Heart left ventricle (tissue), 16 donors: ENCODE results near the gene TYMP. TPM values are rescaled to one million over a fixed set of nuclear protein-coding genes. Genes with fewer than 3 reads are reported as not detected.

Experiments
- ATAC-seq, 4 donors: fragments of 200-7000 bp; cut with Tn5 transposase; one replicate each; pipeline ENCODE4 v1.9.1; 2020 to 2022; ENCODE audit warnings: moderate library complexity in 4 of 4, mild to moderate bottlenecking in 3 of 4, moderate number of reproducible peaks in 1 of 4
- DNase-seq, 5 donors: peaks; one replicate each; pipeline ENCODE4 v3.0.0-alpha.2; 2020
- H3K27ac ChIP-seq, 12 donors: fragments of 200-600 bp; sonication (generic) in 4 of 12; one replicate each; pipeline versions ENCODE4 v1.5.0 to v1.8.0; 2016 to 2022; ENCODE audit warnings: mild to moderate bottlenecking in 2 of 12
- H3K27me3 ChIP-seq, 9 donors: fragments of 200-600 bp; sonication (generic) in 2 of 9; one replicate each; pipeline versions ENCODE4 v1.5.1 to v1.8.0; 2016 to 2022; ENCODE audit warnings: mild to moderate bottlenecking in 3 of 9
- H3K36me3 ChIP-seq, 9 donors: fragments of 200-600 bp; sonication (generic) in 2 of 9; one replicate each; pipeline versions ENCODE4 v1.5.0 to v1.8.0; 2018 to 2022; ENCODE audit warnings: mild to moderate bottlenecking in 2 of 9
- H3K4me1 ChIP-seq, 12 donors: fragments of 200-600 bp; sonication (generic) in 4 of 12; one replicate each; pipeline versions ENCODE4 v1.5.0 to v1.8.0; 2016 to 2022; ENCODE audit warnings: mild to moderate bottlenecking in 3 of 12
- H3K4me3 ChIP-seq, 12 donors: fragments of 200-600 bp; sonication (generic) in 4 of 12; one replicate each; pipeline versions ENCODE4 v1.5.0 to v1.8.0; 2017 to 2022; ENCODE audit warnings: mild to moderate bottlenecking in 9 of 12, moderate library complexity in 4 of 12
- H3K9me3 ChIP-seq, 12 donors: fragments of 200-600 bp; sonication (generic) in 4 of 12; one replicate each; pipeline versions ENCODE4 v1.5.0 to v1.8.0; 2016 to 2022; ENCODE audit warnings: mild to moderate bottlenecking in 1 of 12
- CTCF ChIP-seq, 12 donors: fragments of 200-600 bp; sonication (generic) in 4 of 12; IDR thresholded peaks; one replicate each; pipeline versions ENCODE4 v1.5.0 to v1.8.0; 2018 to 2022; ENCODE audit warnings: antibody characterized with exemption in 12 of 12, mild to moderate bottlenecking in 5 of 12
- POLR2A ChIP-seq, 2 donors: fragments of 450-650 bp; IDR thresholded peaks; one replicate each; pipeline ENCODE4 v1.6.1; 2017; ENCODE audit warnings: antibody characterized with exemption in 2 of 2, mild to moderate bottlenecking in 2 of 2, moderate library complexity in 2 of 2
- WGBS, 4 donors: extraction: QIAGEN DNeasy Blood & Tissue Kit in 2 of 4; methylation state at CpG; one replicate each; pipeline versions ENCODE4 v1.1.5 to v1.1.7; 2013 to 2018; 5-methylcytosine and 5-hydroxymethylcytosine counted together
- intact Hi-C, 10 donors: fragments of 100-400 bp; cut with DNase I; formaldehyde crosslinking; loops; one replicate each; pipeline versions ENCODE4 v1.11.1 to v1.14.2; 2022
- polyA plus RNA-seq, 2 donors: library from polyadenylated mRNA; stranded (reverse); fragments of 200-250 nt; gene quantifications; one replicate each; pipeline ENCODE4 v1.2.3, GENCODE V29; 2013
- total RNA-seq, 9 donors: library from RNA; depleted of rRNA in 2 of 9; stranded (reverse); fragments of >200 nt in 2 of 9; fragmentation: NEBNext Ultra II Directional in 3 of 9; extraction: Animal tissue kit (Norgen Biotek cat#: 25700) in 3 of 9; gene quantifications; one replicate each; pipeline versions ENCODE4 v1.1.0 to v1.2.4, GENCODE V29; 2016 to 2023
- donor health status: ischemic (EF 13 %, LVEDD 7.1; RV severe dilation, severe dysfunction).
- donor health status: healthy with polysubstance abuse.
- donor health status: DM: no; HTN: yes; CAD: no.
- donor health status: DM: no; HTN: no; CAD: no.
- donor health status: ischemic (EF 25% LVEDD 6.9; RV normal size, moderate dysfunction).
- donor health status: ischemic (EF 25% LVEDD 5.7; RV mildly dilated, moderate dysfunction).
- donor health status: healthy.
- donor health status: DM: yes; HTN: yes; CAD: no.
- donor health status: ischemic (EF 35%, LVEDD 5.7; RV mildly dilated, moderate dysfunction).
- donor health status: nonischemic (EF 11% LVEDD 7.7; RV severe dilation, severe dysfunction).
- donor health status: DM: yes; HTN: yes; CAD: no.
- donor health status: PGD.
- donor health status: ischemic (EF 29% LVEDD 5.4; RV normal size, mild dysfunction).
- donor health status: nonischemic (EF 23%, LVEDD 6.1; RV moderate dilation, normal function).

The TYMP gene
- total and polyA plus RNA-seq, 11 donors: 8.3 to 198 (median 21.7) TPM

GRCh38 chr22:50548921-50549790 lies 19.3 kb upstream of the TYMP start:
- TF ChIP-seq POLR2A (IDR thresholded peaks at IDR 0.05): no peak
- peak overlapping the region in 10 of 12 donors; percentile 16 to 65 (median 36) for H3K4me3 ChIP-seq
- H3K9me3 ChIP-seq: no peaks in the 10 kb centered on the region
- ATAC-seq: no peak
- no peak for DNase-seq
- intact Hi-C loops: loop anchor here in 2 of 10 donors (5.0 to 10.0 kb wide), 2 partner anchors 63 to 66 kb away; no protein-coding TSS in a partner anchor
- peaks cover 24 to 75% (median 36%) of the 10 kb centered on the region in 9 donors for H3K27me3 ChIP-seq
- H3K36me3 ChIP-seq: no peaks in the 10 kb centered on the region
- WGBS, 4 donors: 63 to 83% (median 67%) methylated on average over 40 to 68 of the region's 68 CpGs
- peak overlapping the region in 1 of 12 donors; percentile 74 for H3K27ac ChIP-seq
- H3K4me1 ChIP-seq: peaks cover 0 to 49% (median 12%) of the 10 kb centered on the region in 12 donors

- DNase-seq (peak in 1 of 5 donors; percentile 67), ATAC-seq (peak in 2 of 4 donors; percentile 6 to 8)
- peaks cover 24 to 83% (median 36%) of the 10 kb centered on the region in 9 donors for H3K27me3 ChIP-seq
Observed at GRCh38 chr22:50548040-50548920, 18.5 kb upstream of the TYMP start.

GRCh38 chr22:50547263-50547985 lies 17.6 kb upstream of the TYMP start:
- intact Hi-C loops: loop anchor here in 2 of 10 donors (5.0 to 10.0 kb wide), 2 partner anchors 65 to 67 kb away; no protein-coding TSS in a partner anchor
- peaks cover 24 to 83% (median 36%) of the 10 kb centered on the region in 9 donors for H3K27me3 ChIP-seq
- TF ChIP-seq POLR2A (IDR thresholded peaks at IDR 0.05): no peak
- no peak for TF ChIP-seq CTCF (IDR thresholded peaks at IDR 0.05)
- H3K36me3 ChIP-seq: no peaks in the 10 kb centered on the region
- DNase-seq (no peak), ATAC-seq (no peak)
- H3K9me3 ChIP-seq: no peaks in the 10 kb centered on the region
- H3K27ac ChIP-seq: no peak overlapping the region
- H3K4me3 ChIP-seq: peak overlapping the region in 1 of 12 donors; percentile 26
- 25 to 38% (median 32%) methylated on average over 23 to 35 of the region's 35 CpGs for WGBS, 4 donors
- H3K4me1 ChIP-seq: peaks cover 0 to 66% (median 17%) of the 10 kb centered on the region in 12 donors

More at GRCh38 chr22:50548040-50548920, 18.5 kb upstream of the TYMP start:
- WGBS, 4 donors: 9 to 15% (median 10%) methylated on average over 18 to 56 of the region's 56 CpGs
- TF ChIP-seq CTCF (IDR thresholded peaks at IDR 0.05): peak in 1 of 12 donors; percentile 8
- no peak for TF ChIP-seq POLR2A (IDR thresholded peaks at IDR 0.05)
- H3K27ac ChIP-seq: peak overlapping the region in 1 of 12 donors; percentile 74
- intact Hi-C loops: loop anchor here in 2 of 10 donors (5.0 to 10.0 kb wide), 2 partner anchors 64 to 67 kb away; no protein-coding TSS in a partner anchor
- H3K9me3 ChIP-seq: no peaks in the 10 kb centered on the region
- peak overlapping the region in 10 of 12 donors; percentile 16 to 65 (median 36) for H3K4me3 ChIP-seq
- H3K36me3 ChIP-seq: no peaks in the 10 kb centered on the region
- peaks cover 0 to 58% (median 17%) of the 10 kb centered on the region in 12 donors for H3K4me1 ChIP-seq
